IPS DF 19.7 (cell line): ENCODE data around the gene OR2AT4.
A peak's percentile ranks its signal among the peaks of the same experiment; 100 is the strongest.
"Not testable (repeated sequence)": the region's sequence is repeated elsewhere in the genome, so short reads cannot be mapped to it uniquely, and the experiment has no call there.

Source experiments
- DNase-seq: peaks from one replicate; pipeline ENCODE4 v3.0.0-alpha.2; 2013; ENCODE audit warnings: low read depth, low spot score

Gene OR2AT4

GRCh38 chr11:75068559-75068958 lies 28.1 kb downstream of the OR2AT4 start:
- no peak for DNase-seq

- DNase-seq: no peak
Measured at GRCh38 chr11:75066061-75066460, 30.6 kb downstream of the OR2AT4 start.

GRCh38 chr11:75063741-75064314 lies 32.8 kb downstream of the OR2AT4 start:
- DNase-seq: no peak

GRCh38 chr11:75059299-75059698 lies 37.4 kb downstream of the OR2AT4 start:
- DNase-seq: no peak

GRCh38 chr11:75056814-75057213 lies 39.9 kb downstream of the OR2AT4 start:
- no peak for DNase-seq

GRCh38 chr11:75055511-75055910 lies 41.2 kb downstream of the OR2AT4 start:
- DNase-seq: no peak

- DNase-seq: no peak
Measured at GRCh38 chr11:75052457-75052856, 44.2 kb downstream of the OR2AT4 start.

GRCh38 chr11:75051043-75051442 lies 45.6 kb downstream of the OR2AT4 start:
- no peak for DNase-seq

GRCh38 chr11:75050516-75050915 lies 46.2 kb downstream of the OR2AT4 start:
- DNase-seq: no peak

GRCh38 chr11:75049501-75050266 lies 47.0 kb downstream of the OR2AT4 start:
- not testable (repeated sequence) for DNase-seq

- DNase-seq: no peak
Measured at GRCh38 chr11:75047191-75047590, 49.5 kb downstream of the OR2AT4 start.

GRCh38 chr11:75046668-75047067 lies 50.0 kb downstream of the OR2AT4 start:
- DNase-seq: not testable (repeated sequence)

GRCh38 chr11:75044381-75045170 lies 52.1 kb downstream of the OR2AT4 start:
- DNase-seq: not testable (repeated sequence)

- DNase-seq: not testable (repeated sequence)
Measured at GRCh38 chr11:75041821-75042220, 54.9 kb downstream of the OR2AT4 start.

GRCh38 chr11:75041263-75041662 lies 55.4 kb downstream of the OR2AT4 start:
- no peak for DNase-seq

- no peak for DNase-seq
Measured at GRCh38 chr11:75040167-75040770, 56.4 kb downstream of the OR2AT4 start.

GRCh38 chr11:75035911-75036565 lies 60.6 kb downstream of the OR2AT4 start:
- DNase-seq: no peak

GRCh38 chr11:75035256-75035655 lies 61.4 kb downstream of the OR2AT4 start:
- DNase-seq: no peak

- DNase-seq: no peak
Measured at GRCh38 chr11:75033916-75034315, 62.8 kb downstream of the OR2AT4 start.

- no peak for DNase-seq
Measured at GRCh38 chr11:75032550-75032935, 64.1 kb downstream of the OR2AT4 start.

GRCh38 chr11:75031771-75032549 lies 64.7 kb downstream of the OR2AT4 start:
- DNase-seq: peak; percentile 52
